ENCODE measurements around the gene UNC119. TPM values are rescaled to one million over a fixed set of nuclear protein-coding genes. Genes with fewer than 3 reads are reported as not detected.

The UNC119 gene
- total RNA-seq, 3 donors from 2014 or later = 20.5 to 32.3 (median 23.2) TPM

- H3K36me3 ChIP-seq (ENCODE audit: low read depth) = no peaks in the 10 kb centered on the region
- intact Hi-C loops (cut with DNase I, micrococcal nuclease) = loop anchor here (5.0 kb wide), 2 partner anchors 38 to 48 kb away; no protein-coding TSS in a partner anchor
- H3K9me3 ChIP-seq = no peaks in the 10 kb centered on the region
- no peak for DNase-seq
- no peak for TF ChIP-seq CTCF (IDR thresholded peaks at IDR 0.05)
- ATAC-seq = peak; percentile 4
- peaks cover 37% of the 10 kb centered on the region for H3K4me1 ChIP-seq (ENCODE audit: low read depth)
- H3K4me3 ChIP-seq = no peak overlapping the region
These were observed 53.6 kb downstream of the UNC119 start for GRCh38 chr17:28498652-28499363.

DNA sequence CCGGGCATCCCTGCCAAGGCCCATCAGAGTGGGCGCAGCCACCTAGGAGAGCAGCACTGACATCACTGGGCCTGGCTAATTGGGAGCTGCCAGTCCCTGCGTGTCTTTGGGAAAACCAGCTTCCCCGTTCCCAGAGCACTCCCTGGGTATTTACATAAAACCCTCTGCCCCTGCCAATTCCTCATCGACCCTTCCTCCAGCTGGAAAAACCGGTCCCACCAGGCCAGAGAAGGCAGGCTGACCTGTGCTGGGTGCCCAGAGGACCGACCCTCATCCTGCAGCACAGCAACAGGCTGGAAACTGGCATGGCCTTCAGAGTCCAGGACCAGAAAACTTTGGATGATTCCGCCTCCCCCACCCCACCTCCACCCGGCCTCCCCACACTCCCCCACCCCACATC, 54.5 kb downstream of the UNC119 start:
- intact Hi-C loops (cut with DNase I, micrococcal nuclease) = loop anchor here (5.0 kb wide), 2 partner anchors 39 to 49 kb away; no protein-coding TSS in a partner anchor
- no peak for ATAC-seq
- no peak for TF ChIP-seq CTCF (IDR thresholded peaks at IDR 0.05)

More for the DNA sequence above, 54.5 kb downstream of the UNC119 start:
- DNase-seq = no peak
- Histone ChIP-seq H3K36me3 (ENCODE audit: low read depth) (no peaks in the 10 kb centered on the region), H3K4me1 (ENCODE audit: low read depth) (peaks cover 37% of the 10 kb centered on the region), H3K9me3 (no peaks in the 10 kb centered on the region), H3K4me3 (no peak overlapping the region)

Other genes starting within 250 kb of the UNC119 start
- 10 to 100 TPM; 14.3 to 25.1 (median 18.1) TPM for gene TMEM97, start 233.4 kb downstream of the UNC119 start, total RNA-seq
- gene IFT20, start 217.2 kb downstream of the UNC119 start, total RNA-seq = 10 to 100 TPM; 23.6 to 44.1 (median 28.0) TPM
- gene TNFAIP1, start 216.9 kb downstream of the UNC119 start, total RNA-seq = 10 to 100 TPM; 36.8 to 38.4 (median 36.8) TPM
- gene POLDIP2, start 195.1 kb downstream of the UNC119 start, total RNA-seq = 10 to 100 TPM; 71.7 to 82.4 (median 81.3) TPM
- not detected for gene SEBOX, start 187.4 kb downstream of the UNC119 start, total RNA-seq
- under 1 TPM; 0.23 to 0.39 (median 0.35) TPM for gene VTN, start 182.3 kb downstream of the UNC119 start, total RNA-seq
- gene SARM1, start 180.9 kb downstream of the UNC119 start, total RNA-seq = 10 to 100 TPM; 12.8 to 16.4 (median 15.0) TPM
- gene SLC46A1, start 146.4 kb downstream of the UNC119 start, total RNA-seq = 1 to 10 TPM; 4.2 to 10.0 (median 8.6) TPM
- 10 to 100 TPM; 14.9 to 87.0 (median 17.1) TPM for gene SLC13A2, start 79.0 kb downstream of the UNC119 start, total RNA-seq
- under 1 TPM in 2 of 3 donors, not detected in 1; 0.46 to 0.69 TPM for gene FOXN1, start 46.3 kb downstream of the UNC119 start, total RNA-seq
- gene PIGS, start 18.9 kb upstream of the UNC119 start, total RNA-seq = 100 to 1,000 TPM in 1 of 3 donors, 10 to 100 TPM in 2; 52.2 to 100 (median 88.5) TPM
- gene ALDOC, start 24.3 kb upstream of the UNC119 start, total RNA-seq = 10 to 100 TPM; 15.3 to 25.4 (median 19.7) TPM
- 10 to 100 TPM in 2 of 3 donors, 1 to 10 TPM in 1; 7.2 to 30.3 (median 15.1) TPM for gene SPAG5, start 46.4 kb upstream of the UNC119 start, total RNA-seq
- 10 to 100 TPM; 10.0 to 15.1 (median 11.1) TPM for gene RSKR, start 61.6 kb upstream of the UNC119 start, total RNA-seq
- gene BLTP2, start 92.5 kb upstream of the UNC119 start, total RNA-seq = 100 to 1,000 TPM; 131 to 159 (median 134) TPM
- gene SDF2, start 109.3 kb upstream of the UNC119 start, total RNA-seq = 10 to 100 TPM; 55.0 to 67.5 (median 56.3) TPM
- gene SUPT6H, start 109.6 kb upstream of the UNC119 start, total RNA-seq = 10 to 100 TPM; 47.8 to 97.7 (median 60.7) TPM
- gene PROCA1, start 159.3 kb upstream of the UNC119 start, total RNA-seq = 1 to 10 TPM; 1.3 to 2.0 (median 1.8) TPM
- gene RAB34, start 165.2 kb upstream of the UNC119 start, total RNA-seq = 10 to 100 TPM in 2 of 3 donors, 1 to 10 TPM in 1; 6.5 to 74.4 (median 19.3) TPM
- gene RPL23A, start 167.4 kb upstream of the UNC119 start, total RNA-seq = 1,000 to 10,000 TPM; 1,144 to 1,252 (median 1,216) TPM
- gene TLCD1, start 173.6 kb upstream of the UNC119 start, total RNA-seq = 10 to 100 TPM in 2 of 3 donors, 1 to 10 TPM in 1; 4.8 to 21.3 (median 16.8) TPM
- 1 to 10 TPM; 3.4 to 7.9 (median 6.8) TPM for gene NEK8, start 176.2 kb upstream of the UNC119 start, total RNA-seq
- 100 to 1,000 TPM in 2 of 3 donors, 10 to 100 TPM in 1; 66.0 to 166 (median 126) TPM for gene TRAF4, start 191.4 kb upstream of the UNC119 start, total RNA-seq

All from mucosa of descending colon (tissue), 3 donors.